Neuronal stem cell (in vitro differentiated cells): ENCODE data around the gene GPC1.

Source experiments
- DNase-seq: peaks from one replicate; pipeline ENCODE4 v3.0.0-alpha.2; 2013; ENCODE audit warnings: low spot score
- H2AFZ ChIP-seq: one replicate; pipeline ENCODE4 v1.6.1; 2013; ENCODE audit warnings: mild to moderate bottlenecking, low read length, inconsistent platforms
- H2AK5ac ChIP-seq: 2 replicates; pipeline ENCODE4 v1.6.1; 2013; ENCODE audit warnings: low read depth, mild to moderate bottlenecking, inconsistent platforms, low read length, moderate library complexity, mixed read lengths
- H2BK120ac ChIP-seq: 2 replicates; pipeline ENCODE4 v1.6.1; 2013; ENCODE audit warnings: low read depth, mild to moderate bottlenecking, inconsistent platforms, low read length, moderate library complexity, mixed read lengths
- H2BK12ac ChIP-seq: one replicate; pipeline ENCODE4 v1.6.1; 2013; ENCODE audit warnings: low read length, inconsistent platforms
- H2BK15ac ChIP-seq: 2 replicates; pipeline ENCODE4 v1.6.1; 2013; ENCODE audit warnings: mild to moderate bottlenecking, low read length, inconsistent platforms, mixed read lengths
- H2BK5ac ChIP-seq: one replicate; pipeline ENCODE4 v1.6.1; 2013; ENCODE audit warnings: inconsistent platforms, mild to moderate bottlenecking, low read length, moderate library complexity
- H3K14ac ChIP-seq: one replicate; pipeline ENCODE4 v1.6.1; 2013; ENCODE audit warnings: low read length, inconsistent platforms
- H3K18ac ChIP-seq: 2 replicates; pipeline ENCODE4 v1.6.1; 2013; ENCODE audit warnings: low read length, inconsistent platforms
- H3K23ac ChIP-seq: 2 replicates; pipeline ENCODE4 v1.6.1; 2013; ENCODE audit warnings: low read depth, mild to moderate bottlenecking, mixed read lengths, low read length, inconsistent platforms; ENCODE audit not compliant: poor library complexity
- H3K27ac ChIP-seq: replicated peaks from 3 replicates; pipeline ENCODE4 v1.5.1; 2013; ENCODE audit warnings: low read length, inconsistent platforms
- H3K27me3 ChIP-seq, 3 experiments: 2 replicates each; pipeline ENCODE4 v1.6.1; 2013; ENCODE audit warnings: low read length in 3 of 3, mild to moderate bottlenecking in 2 of 3, inconsistent platforms in 1 of 3, low read depth in 1 of 3, mixed read lengths in 1 of 3, moderate library complexity in 1 of 3; ENCODE audit not compliant: control insufficient read depth in 3 of 3, insufficient read depth in 3 of 3
- H3K36me3 ChIP-seq, 2 donors: replicated peaks in 1 of 2; 2 replicates each; pipeline ENCODE4 v1.6.1; 2013; ENCODE audit warnings: low read length in 2 of 2; ENCODE audit not compliant: control insufficient read depth in 2 of 2, insufficient read depth in 2 of 2
- H3K4ac ChIP-seq: 2 replicates; pipeline ENCODE4 v1.6.1; 2013; ENCODE audit warnings: inconsistent platforms, mild to moderate bottlenecking, low read length, moderate library complexity
- H3K4me1 ChIP-seq, 2 donors: 1 replicate in 1 of 2; 2 replicates in 1 of 2; pipeline ENCODE4 v1.6.1; 2013; ENCODE audit warnings: low read length in 2 of 2, low read depth in 1 of 2; ENCODE audit not compliant: control insufficient read depth in 2 of 2, insufficient read depth in 1 of 2
- H3K4me2 ChIP-seq: one replicate; pipeline ENCODE4 v1.6.1; 2013; ENCODE audit warnings: mild to moderate bottlenecking, low read length, inconsistent platforms; ENCODE audit not compliant: insufficient read depth, poor library complexity, severe bottlenecking
- H3K4me3 ChIP-seq, 2 donors: 2 replicates each; pipeline ENCODE4 v1.5.1; 2013; ENCODE audit warnings: low read length in 2 of 2, mild to moderate bottlenecking in 2 of 2, inconsistent platforms in 1 of 2, moderate library complexity in 1 of 2
- H3K79me1 ChIP-seq: one replicate; pipeline ENCODE4 v1.6.1; 2013; ENCODE audit warnings: low read depth, mild to moderate bottlenecking, inconsistent platforms, low read length, moderate library complexity
- H3K9ac ChIP-seq: one replicate; pipeline ENCODE4 v1.6.1; 2013; ENCODE audit warnings: mild to moderate bottlenecking, low read depth, low read length, inconsistent platforms; ENCODE audit not compliant: poor library complexity
- H3K9me3 ChIP-seq, 2 donors: replicated peaks in 1 of 2; 2 replicates each; pipeline versions ENCODE3 to v1.6.1; 2013; ENCODE audit warnings: low read length in 2 of 2, mild to moderate bottlenecking in 2 of 2, inconsistent platforms in 1 of 2, low read depth in 1 of 2, mixed read lengths in 1 of 2, moderate library complexity in 1 of 2; ENCODE audit not compliant: control insufficient read depth in 2 of 2, insufficient read depth in 1 of 2
- H4K8ac ChIP-seq: one replicate; pipeline ENCODE4 v1.6.1; 2013; ENCODE audit warnings: low read depth, mild to moderate bottlenecking, inconsistent platforms, low read length, moderate library complexity
- H4K91ac ChIP-seq: one replicate; pipeline ENCODE4 v1.6.1; 2013; ENCODE audit warnings: low read length, low read depth, mild to moderate bottlenecking, inconsistent platforms; ENCODE audit not compliant: poor library complexity
- WGBS, 2 donors: extraction: QIAGEN DNeasy Blood & Tissue Kit; methylation state at CpG; one replicate each; pipeline ENCODE4 v1.1.7; 2013; ENCODE audit warnings: missing lambda C conversion rate in 2 of 2, mixed read lengths in 1 of 2; ENCODE audit not compliant: insufficient read length in 2 of 2, insufficient replicate concordance in 1 of 2; ENCODE audit errors: extremely low coverage in 2 of 2; 5-methylcytosine and 5-hydroxymethylcytosine counted together

GPC1 gene

GRCh38 chr2:240434728-240435456 lies 571 bp upstream of the GPC1 start:
- peak overlapping the region; percentile 80 for H3K27ac ChIP-seq
- H3K79me1 ChIP-seq = peaks cover 29% of the 10 kb centered on the region
- peak overlapping the region; percentile 91 for H2AK5ac ChIP-seq
- no CpG with 5 or more reads among the region's 71 CpGs for WGBS, 2 donors
- peak overlapping the region; percentile 99 for H2AFZ ChIP-seq
- H3K36me3 ChIP-seq = peaks cover 3 to 4% of the 10 kb centered on the region in 2 donors
- H3K4ac ChIP-seq = peak overlapping the region; percentile 44
- H3K9ac ChIP-seq = peak overlapping the region; percentile 92
- peak overlapping the region; percentile 91 for H2BK5ac ChIP-seq
- H4K91ac ChIP-seq = no peak overlapping the region
- H2BK15ac ChIP-seq = peak overlapping the region; percentile 96
- H2BK12ac ChIP-seq = peak overlapping the region; percentile 49
- peak overlapping the region; percentile 81 to 89 for H3K4me3 ChIP-seq
- peak overlapping the region; percentile 95 for H3K4me2 ChIP-seq
- peaks cover 0 to 2% of the 10 kb centered on the region in 2 donors for H3K9me3 ChIP-seq
- peak overlapping the region; percentile 95 for H3K14ac ChIP-seq
- peaks cover 23 to 24% of the 10 kb centered on the region in 2 donors for H3K4me1 ChIP-seq
- no peak overlapping the region for H4K8ac ChIP-seq
- peak overlapping the region; percentile 95 for H3K18ac ChIP-seq
- peaks cover 0 to 8% (median 6%) of the 10 kb centered on the region in 3 experiments for H3K27me3 ChIP-seq
- peak; percentile 84 for DNase-seq
- no peak overlapping the region for H2BK120ac ChIP-seq
- H3K23ac ChIP-seq = peak overlapping the region; percentile 77

- H3K14ac ChIP-seq = peak overlapping the region; percentile 21
- H2BK15ac ChIP-seq = peak overlapping the region; percentile 98
- peak overlapping the region; percentile 81 to 93 for H3K4me3 ChIP-seq
- no CpG with 5 or more reads among the region's 88 CpGs for WGBS, 2 donors
- peaks cover 0 to 2% of the 10 kb centered on the region in 2 donors for H3K9me3 ChIP-seq
- H3K9ac ChIP-seq = peak overlapping the region; percentile 84
- peaks cover 0 to 6% (median 6%) of the 10 kb centered on the region in 3 experiments for H3K27me3 ChIP-seq
- peak overlapping the region; percentile 73 for H2BK12ac ChIP-seq
- peak overlapping the region; percentile 47 for H2BK120ac ChIP-seq
- peak overlapping the region; percentile 83 for H3K4me2 ChIP-seq
- peak overlapping the region; percentile 97 for H2BK5ac ChIP-seq
- peaks cover 9 to 11% of the 10 kb centered on the region in 2 donors for H3K36me3 ChIP-seq
- no peak for DNase-seq
- H4K91ac ChIP-seq = no peak overlapping the region
- H4K8ac ChIP-seq = no peak overlapping the region
- peak overlapping the region; percentile 66 for H3K4ac ChIP-seq
- H2AFZ ChIP-seq = peak overlapping the region; percentile 91
- peaks cover 37% of the 10 kb centered on the region for H3K79me1 ChIP-seq
- peak overlapping the region; percentile 75 for H3K27ac ChIP-seq
- H2AK5ac ChIP-seq = peak overlapping the region; percentile 54
- peak overlapping the region; percentile 73 for H3K23ac ChIP-seq
- H3K18ac ChIP-seq = peak overlapping the region; percentile 97
- peaks cover 23 to 24% of the 10 kb centered on the region in 2 donors for H3K4me1 ChIP-seq
Observed at GRCh38 chr2:240435948-240436682, 652 bp downstream of the GPC1 start.

GRCh38 chr2:240436683-240437550 lies 1.5 kb downstream of the GPC1 start:
- Histone ChIP-seq H3K79me1 (peaks cover 44% of the 10 kb centered on the region), H3K4me1 (peaks cover 23 to 24% of the 10 kb centered on the region in 2 donors), H3K18ac (peak overlapping the region; percentile 97), H2BK15ac (peak overlapping the region; percentile 98), H3K4me3 (peak overlapping the region; percentile 81 to 93), H3K14ac (peak overlapping the region; percentile 73), H4K91ac (no peak overlapping the region), H3K27me3 (peaks cover 0 to 6% (median 4%) of the 10 kb centered on the region in 3 experiments), H3K27ac (no peak overlapping the region), H3K9me3 (peaks cover 0 to 2% of the 10 kb centered on the region in 2 donors), H2BK12ac (peak overlapping the region; percentile 59), H3K36me3 (peaks cover 9 to 11% of the 10 kb centered on the region in 2 donors), H2AK5ac (peak overlapping the region; percentile 54), H4K8ac (no peak overlapping the region), H3K4me2 (peak overlapping the region; percentile 83), H2BK120ac (no peak overlapping the region), H2AFZ (peak overlapping the region; percentile 91), H2BK5ac (peak overlapping the region; percentile 97), H3K9ac (peak overlapping the region; percentile 84), H3K4ac (no peak overlapping the region), H3K23ac (no peak overlapping the region)
- no CpG with 5 or more reads among the region's 45 CpGs for WGBS, 2 donors
- no peak for DNase-seq
